HEK293 (cell line): Measurements from ENCODE around the gene ANAPC2.

ENCODE experiments used
- CTCF ChIA-PET: fragments of 350-600 bp; formaldehyde crosslinking; extraction: SDS; loops from one replicate; lab custom pipeline; 2021; ENCODE audit warnings: antibody characterized with exemption; lab: Yijun Ruan, JAX
- POLR2A ChIA-PET: fragments of 300-600 bp; formaldehyde crosslinking; extraction: SDS; loops from one replicate; lab custom pipeline; 2020; ENCODE audit warnings: antibody characterized with exemption, inconsistent platforms; lab: Yijun Ruan, JAX
- H3K27ac ChIP-seq: fragments of 200-500 bp; sonication (Bioruptor generic); 2 replicates; pipeline ENCODE4 v1.5.1; 2014; ENCODE audit warnings: low read depth, low read length, control low read depth, inconsistent platforms; ENCODE audit errors: extremely low read depth
- H3K36me3 ChIP-seq, 2 experiments: fragments of 200-500 bp in 1 of 2; sonication (Bioruptor generic) in 1 of 2; 1 replicate in 1 of 2; 2 replicates in 1 of 2; pipeline ENCODE4 v1.5.1; 2014 to 2017; ENCODE audit warnings: inconsistent platforms in 2 of 2, low read length in 2 of 2; ENCODE audit not compliant: control insufficient read depth in 2 of 2, insufficient read depth in 1 of 2
- H3K4me1 ChIP-seq: fragments of 200-500 bp; sonication (Bioruptor generic); 2 replicates; pipeline ENCODE4 v1.5.1; 2014; ENCODE audit warnings: mild to moderate bottlenecking, low read length, inconsistent platforms; ENCODE audit not compliant: control insufficient read depth, insufficient read depth
- H3K4me3 ChIP-seq: 2 replicates; pipeline ENCODE4 v1.5.1; 2011; ENCODE audit warnings: low read depth, mild to moderate bottlenecking, control low read depth, low read length, moderate library complexity
- H3K9me3 ChIP-seq: fragments of 200-500 bp; sonication (Bioruptor generic); 2 replicates; pipeline ENCODE4 v1.5.1; 2014; ENCODE audit warnings: low read depth, low read length, inconsistent platforms; ENCODE audit not compliant: control insufficient read depth, insufficient read depth
- ATF2 ChIP-seq: fragments of 450-650 bp; formaldehyde crosslinking; IDR thresholded peaks from 2 replicates; pipeline ENCODE4 v1.5.1; 2016; ENCODE audit warnings: missing biosample characterization, missing genetic modification characterization, low read depth
- CTCF ChIP-seq: fragments of 450-650 bp; formaldehyde crosslinking; IDR thresholded peaks from 2 replicates; pipeline ENCODE4 v1.5.1; 2016; ENCODE audit warnings: missing biosample characterization, missing genetic modification characterization
- HOXC10 ChIP-seq: sonication (generic); formaldehyde crosslinking; IDR thresholded peaks from 2 replicates; pipeline ENCODE4 v1.8.1; 2023; ENCODE audit warnings: mild to moderate bottlenecking, missing genetic modification reagents
- KLF17 ChIP-seq: fragments of 450-650 bp; formaldehyde crosslinking; IDR thresholded peaks from 2 replicates; pipeline ENCODE4 v1.5.1; 2016; ENCODE audit warnings: missing biosample characterization, missing genetic modification characterization
- PATZ1 ChIP-seq: fragments of 450-650 bp; formaldehyde crosslinking; IDR thresholded peaks from 2 replicates; pipeline ENCODE4 v1.5.1; 2016; ENCODE audit warnings: missing biosample characterization, missing genetic modification characterization
- TSHZ1 ChIP-seq: fragments of 450-650 bp; formaldehyde crosslinking; IDR thresholded peaks from 2 replicates; pipeline ENCODE4 v1.5.1; 2016; ENCODE audit warnings: missing biosample characterization, missing genetic modification characterization, borderline replicate concordance
- ZBTB48 ChIP-seq: fragments of 450-650 bp; formaldehyde crosslinking; IDR thresholded peaks from 2 replicates; pipeline ENCODE4 v1.5.1; 2016; ENCODE audit warnings: missing biosample characterization, missing genetic modification characterization
- ZIC2 ChIP-seq: fragments of 450-650 bp; formaldehyde crosslinking; IDR thresholded peaks from 2 replicates; pipeline ENCODE4 v1.5.1; 2016; ENCODE audit warnings: missing biosample characterization, missing genetic modification characterization
- ZNF114 ChIP-seq: fragments of 450-650 bp; formaldehyde crosslinking; IDR thresholded peaks from 2 replicates; pipeline ENCODE4 v1.5.0; 2017; ENCODE audit warnings: missing biosample characterization, missing genetic modification characterization
- ZNF155 ChIP-seq: fragments of 450-650 bp; formaldehyde crosslinking; IDR thresholded peaks from 2 replicates; pipeline ENCODE4 v1.5.1; 2016; ENCODE audit warnings: missing biosample characterization, missing genetic modification characterization
- ZNF175 ChIP-seq: fragments of 450-650 bp; formaldehyde crosslinking; IDR thresholded peaks from 2 replicates; pipeline ENCODE4 v1.5.1; 2016; ENCODE audit warnings: missing biosample characterization, missing genetic modification characterization
- ZNF311 ChIP-seq: fragments of 450-650 bp; formaldehyde crosslinking; IDR thresholded peaks from 2 replicates; pipeline ENCODE4 v1.5.1; 2017; ENCODE audit warnings: missing biosample characterization, missing genetic modification characterization, borderline replicate concordance
- ZNF341 ChIP-seq: fragments of 450-650 bp; formaldehyde crosslinking; IDR thresholded peaks from 2 replicates; pipeline ENCODE4; 2016; ENCODE audit warnings: low read depth, missing biosample characterization, missing genetic modification characterization
- ZNF449 ChIP-seq: fragments of 450-650 bp; formaldehyde crosslinking; IDR thresholded peaks from 2 replicates; pipeline ENCODE4 v1.5.1; 2017; ENCODE audit warnings: missing biosample characterization, mild to moderate bottlenecking, missing genetic modification characterization, moderate library complexity
- ZNF629 ChIP-seq: fragments of 450-650 bp; formaldehyde crosslinking; IDR thresholded peaks from 2 replicates; pipeline ENCODE4 v1.5.1; 2017; ENCODE audit warnings: missing biosample characterization, missing genetic modification characterization

Gene ANAPC2

GRCh38 chr9:137138722-137139467, 49.5 kb downstream of the ANAPC2 start, which contains the start of gene GRIN1:
TSS of gene GRIN1 (plus strand) at chr9:137139154. CDS start at chr9:137139487, 333 bp downstream.
- no peak within 1 kb of the TSS for H3K4me3 ChIP-seq
- H3K9me3 ChIP-seq, result no peaks in the 10 kb centered on the region
- peaks cover 2% of the 10 kb centered on the region; the same call in 1 of the 2 replicates for H3K4me1 ChIP-seq
- no peaks in the 10 kb centered on the region for H3K36me3 ChIP-seq
- TF ChIP-seq HOXC10 (CRISPR knock-in tag) (0 out of 2 replicates have a peak, but pooled peaks have one; percentile 55), ZNF155 (tag by site-specific recombination) (no peak), ZNF175 (tag by site-specific recombination) (no peak), TSHZ1 (no peak), ZNF114 (tag by site-specific recombination) (no peak), ZNF311 (tag by site-specific recombination) (no peak)
- POLR2A ChIA-PET, result interaction anchor here (0.6 to 4.0 kb wide), 6 partner anchors 9 to 102 kb away, joined by 3 to 26 read pairs (median 5); partner anchors contain the start of genes TPRN and TUBB4B
- CTCF ChIA-PET, result interaction anchor here (0.6 to 1.2 kb wide), 2 partner anchors 9 to 307 kb away, joined by 3 to 4 read pairs; no protein-coding TSS in a partner anchor
- H3K27ac ChIP-seq, result no peak within 1 kb of the TSS

GRCh38 chr9:137138058-137138721, 50.2 kb downstream of the ANAPC2 start:
- POLR2A ChIA-PET, result interaction anchor here (0.5 to 4.0 kb wide), 6 partner anchors 9 to 225 kb away, joined by 3 to 26 read pairs (median 7); partner anchors contain the start of genes TPRN and TUBB4B
- Histone ChIP-seq H3K27ac (no peak overlapping the region), H3K9me3 (no peaks in the 10 kb centered on the region), H3K36me3 (no peaks in the 10 kb centered on the region), H3K4me3 (no peak overlapping the region), H3K4me1 (peaks cover 2% of the 10 kb centered on the region; the same call in 1 of the 2 replicates)
- CTCF ChIA-PET, result interaction anchor here (0.6 to 1.2 kb wide), 4 partner anchors 8 to 307 kb away, joined by 3 to 4 read pairs (median 3); no protein-coding TSS in a partner anchor
- TF ChIP-seq ZNF449 (tag by site-specific recombination) (no peak), ZBTB48 (tag by site-specific recombination) (peak; percentile 28; the same call in 1 of the 2 replicates), ZNF629 (tag by site-specific recombination) (peak; percentile 30), ZNF341 (tag by site-specific recombination) (peak; percentile 46), CTCF (0 out of 2 replicates have a peak, but pooled peaks have one; percentile 12), KLF17 (tag by site-specific recombination) (0 out of 2 replicates have a peak, but pooled peaks have one; percentile 44), ZIC2 (tag by site-specific recombination) (peak; percentile 53), PATZ1 (tag by site-specific recombination) (peak; percentile 54; the same call in 1 of the 2 replicates), ATF2 (tag by site-specific recombination) (peak; percentile 93)
